Measurements from ENCODE around the gene THRB.

DNA sequence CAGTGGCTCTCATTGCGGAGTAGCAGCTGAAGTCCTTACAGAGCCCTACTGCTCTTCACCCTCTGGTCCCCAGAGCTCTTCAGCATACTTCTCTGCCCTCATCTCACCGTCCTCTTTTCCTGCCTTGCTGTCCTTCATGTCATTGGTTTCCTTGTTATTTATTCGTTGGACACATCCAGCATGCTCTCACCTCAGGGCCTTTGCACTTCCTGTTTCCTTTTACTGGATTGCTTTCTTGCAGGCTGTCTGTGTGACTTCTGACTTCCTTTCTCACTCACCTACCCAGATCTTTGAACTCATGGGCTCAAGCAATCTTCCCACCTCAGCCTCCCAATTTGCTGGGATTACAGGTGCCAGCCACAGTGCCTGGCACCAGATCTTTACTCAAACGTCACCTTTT lies 422.5 kb downstream of the THRB start:
- no peak for TF ChIP-seq EZH2phosphoT487 (IDR thresholded peaks at IDR 0.05; ENCODE audit: insufficient read depth, low read depth)
- TF ChIP-seq EZH2 (IDR thresholded peaks at IDR 0.05; ENCODE audit: insufficient read depth, poor library complexity, severe bottlenecking) = no peak

All from GM23248 (cell line).